SH-SY5Y (cell line): Measurements from ENCODE around the gene CFLAR.

Experiments
- GATA2 ChIP-seq: IDR thresholded peaks from 2 replicates; pipeline ENCODE4 v1.6.1; 2011; ENCODE audit warnings: mild to moderate bottlenecking, low read depth, low read length
- GATA3 ChIP-seq: IDR thresholded peaks from 2 replicates; pipeline ENCODE4 v1.6.1; 2011; ENCODE audit warnings: low read depth, mild to moderate bottlenecking, low read length, moderate library complexity

Gene CFLAR

GRCh38 chr2:201204655-201205514 is 88.9 kb downstream of the CFLAR start:
- TF ChIP-seq GATA3 (no peak), GATA2 (no peak)

DNA sequence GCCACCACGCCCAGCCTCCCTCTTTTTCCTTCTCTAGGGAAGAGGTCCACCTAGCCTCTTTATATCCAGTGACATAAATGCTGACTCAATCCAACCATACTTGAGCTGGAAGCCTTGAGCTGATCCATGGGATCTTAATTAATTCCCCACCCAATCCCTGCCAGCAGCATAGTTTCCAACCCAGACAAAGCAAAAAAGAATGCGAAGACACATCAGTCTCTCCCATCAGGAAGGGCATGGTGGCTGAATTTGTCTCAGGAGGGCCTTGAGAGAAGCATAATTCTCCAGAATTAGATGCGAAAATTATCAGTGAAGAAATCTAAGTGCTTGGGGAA is 89.5 kb downstream of the CFLAR start:
- TF ChIP-seq GATA2 (no peak), GATA3 (no peak)

DNA sequence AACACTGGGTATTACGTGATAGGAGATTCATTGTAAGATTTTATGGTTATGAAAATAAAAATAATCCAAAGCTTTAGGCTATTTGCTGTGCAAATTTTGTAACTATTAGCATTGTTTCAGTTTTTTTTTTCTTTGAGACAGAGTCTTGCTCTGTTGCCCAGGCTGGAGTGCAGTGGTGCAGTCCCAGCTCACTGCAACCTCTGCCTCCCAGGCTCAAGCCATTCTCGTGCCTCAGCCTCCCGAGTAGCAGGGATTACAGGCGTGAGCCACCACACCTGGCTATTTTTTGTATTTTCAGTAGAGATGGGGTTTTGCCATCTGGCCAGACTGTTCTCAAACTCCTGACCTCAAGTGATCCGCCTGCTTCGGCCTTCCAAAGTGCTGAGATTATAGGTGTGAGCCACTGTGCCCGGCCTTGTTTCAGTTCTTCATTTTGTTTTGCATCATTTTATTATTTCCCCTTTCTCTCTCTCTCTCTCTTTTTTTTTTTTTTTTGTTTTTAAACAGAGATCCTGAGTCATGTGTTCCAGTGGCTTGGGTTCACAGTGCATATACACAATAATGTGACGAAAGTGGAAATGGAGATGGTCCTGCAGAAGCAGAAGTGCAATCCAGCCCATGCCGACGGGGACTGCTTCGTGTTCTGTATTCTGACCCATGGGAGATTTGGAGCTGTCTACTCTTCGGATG is 92.7 kb downstream of the CFLAR start:
- TF ChIP-seq GATA2 (no peak), GATA3 (no peak)

- TF ChIP-seq GATA2 (no peak), GATA3 (no peak)
Measured at GRCh38 chr2:201215963-201216362, 100.0 kb downstream of the CFLAR start.

DNA sequence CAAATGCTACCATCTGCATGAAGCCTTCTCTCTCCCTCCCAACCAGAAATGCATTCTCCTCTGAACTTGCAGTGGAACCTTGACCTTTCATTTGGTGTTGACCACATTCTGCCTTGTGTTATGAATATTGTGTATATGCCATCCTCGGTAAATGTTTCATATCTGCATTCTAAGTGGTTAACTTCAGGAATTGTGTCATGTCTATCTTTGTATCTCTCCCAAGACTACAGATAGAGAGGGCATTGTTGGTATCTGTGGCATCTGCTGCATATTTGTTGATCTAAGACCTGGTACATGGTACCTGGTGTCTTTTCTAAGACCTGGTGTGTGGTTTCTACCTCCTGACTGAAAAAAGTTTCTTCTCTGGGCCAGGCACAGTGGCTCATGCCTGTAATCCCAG is 101.0 kb downstream of the CFLAR start:
- TF ChIP-seq GATA3, result no peak

DNA sequence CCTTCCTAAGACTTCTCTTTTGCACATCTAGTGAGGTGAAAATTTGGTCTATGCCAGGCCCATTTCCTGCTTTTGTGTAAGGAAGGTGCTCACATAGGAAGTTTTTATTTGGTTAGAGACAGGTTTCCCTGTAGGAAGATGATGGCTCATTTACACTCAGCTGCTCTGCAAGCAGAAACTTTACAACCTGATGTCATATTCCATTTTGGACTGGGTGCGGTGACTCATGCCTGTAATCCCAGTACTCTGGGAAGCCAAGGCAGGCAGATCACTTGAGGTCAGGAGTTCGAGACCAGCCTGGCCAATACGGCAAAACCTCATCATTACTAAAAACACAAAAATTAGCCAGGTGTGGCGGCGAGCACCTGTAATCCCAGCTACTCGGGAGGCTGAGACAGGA is 102.8 kb downstream of the CFLAR start:
- TF ChIP-seq GATA3 (no peak), GATA2 (no peak)

- no peak for TF ChIP-seq GATA2
- TF ChIP-seq GATA3, result no peak
Measured at GRCh38 chr2:201219328-201220096, 103.5 kb downstream of the CFLAR start.

DNA sequence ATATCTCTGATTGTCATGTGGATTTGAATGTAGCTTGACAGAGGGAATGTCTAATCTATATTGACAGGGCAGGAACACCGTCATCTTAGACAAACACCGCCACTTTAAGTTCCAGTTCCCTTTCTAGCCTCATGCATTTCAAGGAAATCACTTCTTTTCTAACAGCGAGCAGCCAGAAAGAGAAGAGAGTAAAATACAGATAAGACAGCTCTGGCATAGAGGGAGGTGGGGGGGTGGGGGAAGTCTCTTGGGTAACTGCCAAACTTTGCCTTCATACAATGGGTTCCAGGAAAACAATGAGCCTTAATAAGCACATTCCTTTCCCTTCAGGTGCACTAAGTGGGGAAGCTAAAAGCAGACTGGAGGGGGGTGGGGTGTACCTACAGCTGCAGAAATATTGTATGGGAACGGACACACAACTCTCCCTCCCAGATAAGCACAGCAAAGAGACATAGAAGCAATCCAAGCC is 104.2 kb downstream of the CFLAR start:
- TF ChIP-seq GATA2 (no peak), GATA3 (no peak)

GRCh38 chr2:201223089-201224073 is 107.4 kb downstream of the CFLAR start:
- TF ChIP-seq GATA2, result no peak
- TF ChIP-seq GATA3, result no peak
